SK-N-SH (cell line): ENCODE measurements around the gene ROBO1.

Experiments
- CTCF ChIP-seq: fragments of 200-600 bp; sonication (generic); IDR thresholded peaks from 2 replicates; pipeline ENCODE4 v1.6.1; 2017; ENCODE audit warnings: antibody characterized with exemption, mild to moderate bottlenecking, moderate library complexity
- EP300 ChIP-seq, 2 experiments: IDR thresholded peaks; 2 replicates each; pipeline versions ENCODE4 v1.4.0 to v1.6.1; 2012; ENCODE audit warnings: borderline replicate concordance in 1 of 2, low read depth in 1 of 2, low read length in 1 of 2
- FOXM1 ChIP-seq: IDR thresholded peaks from 2 replicates; pipeline ENCODE4 v1.4.0; 2012; ENCODE audit warnings: low read depth, mild to moderate bottlenecking
- IRF3 ChIP-seq: fragments of 150-350 bp; IDR thresholded peaks from 2 replicates; pipeline ENCODE4 v1.6.1; 2016; ENCODE audit warnings: mild to moderate bottlenecking, low read depth, low read length
- MAX ChIP-seq: IDR thresholded peaks from 2 replicates; pipeline ENCODE4 v1.4.0; 2012; ENCODE audit warnings: low read depth
- MEF2A ChIP-seq: IDR thresholded peaks from 2 replicates; pipeline ENCODE4 v1.4.0; 2012; ENCODE audit warnings: low read depth, borderline replicate concordance
- NFIC ChIP-seq: IDR thresholded peaks from 2 replicates; pipeline ENCODE4 v1.4.0; 2012; ENCODE audit warnings: borderline replicate concordance
- NRF1 ChIP-seq: IDR thresholded peaks from 2 replicates; pipeline ENCODE4 v1.6.1; 2012; ENCODE audit warnings: low read depth, mild to moderate bottlenecking, low read length
- POLR2AphosphoS5 ChIP-seq: IDR thresholded peaks from 2 replicates; pipeline ENCODE4 v1.6.1; 2012; ENCODE audit warnings: low read depth, low read length
- RCOR1 ChIP-seq: fragments of 150-350 bp; IDR thresholded peaks from 2 replicates; pipeline ENCODE4 v1.6.1; 2017; ENCODE audit warnings: antibody characterized with exemption, low read length
- RXRA ChIP-seq: IDR thresholded peaks from 2 replicates; pipeline ENCODE4 v1.4.0; 2012; ENCODE audit warnings: low read depth, mild to moderate bottlenecking, borderline replicate concordance
- SMC3 ChIP-seq: IDR thresholded peaks from 2 replicates; pipeline ENCODE4 v1.6.1; 2012; ENCODE audit warnings: low read depth, low read length, improper control_type of control experiment
- USF1 ChIP-seq: IDR thresholded peaks from 2 replicates; pipeline ENCODE4 v1.4.0; 2012; ENCODE audit warnings: low read depth, borderline replicate concordance
- YY1 ChIP-seq: IDR thresholded peaks from 2 replicates; pipeline ENCODE4 v1.4.0; 2012; ENCODE audit warnings: low read depth, mild to moderate bottlenecking

- no peak for TF ChIP-seq NRF1
- no peak for TF ChIP-seq EP300 (IDR thresholded peaks at IDR 0.05; ENCODE audit: borderline replicate concordance in 1 of 2, low read depth in 1 of 2, low read length in 1 of 2)
- TF ChIP-seq IRF3 = no peak
- no peak for TF ChIP-seq CTCF
- TF ChIP-seq POLR2AphosphoS5 = no peak
- no peak for TF ChIP-seq YY1
- TF ChIP-seq SMC3 = no peak
- TF ChIP-seq MAX = no peak
- TF ChIP-seq NFIC = no peak
- TF ChIP-seq USF1 = no peak
- no peak for TF ChIP-seq FOXM1
- no peak for TF ChIP-seq RXRA
- TF ChIP-seq MEF2A = no peak
- TF ChIP-seq RCOR1 = no peak
Measured at GRCh38 chr3:78823434-78823833, 944.4 kb downstream of the ROBO1 start.
